ENCODE results near the gene TMEM203. TPM values are rescaled to one million over a fixed set of nuclear protein-coding genes. Genes with fewer than 3 reads are reported as not detected.

Gene TMEM203
- total RNA-seq, 1 donor from 2014 or later = 26.6 TPM

GRCh38 chr9:137189297-137190295, 15.9 kb downstream of the TMEM203 start:
- H3K4me3 ChIP-seq = peak overlapping the region; percentile 98
- ATAC-seq = no peak
- no peaks in the 10 kb centered on the region for H3K27me3 ChIP-seq (ENCODE audit: low read depth)
- no peaks in the 10 kb centered on the region for H3K9me3 ChIP-seq
- intact Hi-C loops (cut with DNase I) = no loop called here
- no peak for DNase-seq
- peaks cover 51% of the 10 kb centered on the region for H3K36me3 ChIP-seq
- peak overlapping the region; percentile 97 for H3K27ac ChIP-seq
- no peak for TF ChIP-seq CTCF (IDR thresholded peaks at IDR 0.05)
- peaks cover 57% of the 10 kb centered on the region for H3K4me1 ChIP-seq

- ATAC-seq (peak; percentile 94 to 95), DNase-seq (peak; percentile 95)
- Histone ChIP-seq H3K36me3 (peaks cover 55% of the 10 kb centered on the region), H3K9me3 (no peaks in the 10 kb centered on the region), H3K27me3 (ENCODE audit: low read depth) (no peaks in the 10 kb centered on the region), H3K4me1 (peaks cover 51% of the 10 kb centered on the region), H3K27ac (peak within 1 kb of the TSS; percentile 97), H3K4me3 (peak within 1 kb of the TSS; percentile 98)
- TF ChIP-seq CTCF (IDR thresholded peaks at IDR 0.05) = no peak
- intact Hi-C loops (cut with DNase I) = no loop called here
These were observed 16.8 kb downstream of the TMEM203 start, which contains the start of the genes ANAPC2 and SSNA1 for GRCh38 chr9:137188490-137189296. ANAPC2 (minus strand) TSS chr9:137188560; CDS start chr9:137188532, 28 bp downstream. SSNA1 (plus strand) TSS chr9:137188676; CDS start chr9:137188727, 51 bp downstream.

- peaks cover 61% of the 10 kb centered on the region for H3K36me3 ChIP-seq
- ATAC-seq (peak in 1 of 2 donors; percentile 27), DNase-seq (no peak)
- H3K4me1 ChIP-seq = peaks cover 51% of the 10 kb centered on the region
- intact Hi-C loops (cut with DNase I) = no loop called here
- no peak for TF ChIP-seq CTCF (IDR thresholded peaks at IDR 0.05)
- H3K4me3 ChIP-seq = peak overlapping the region; percentile 98
- H3K9me3 ChIP-seq = no peaks in the 10 kb centered on the region
- H3K27me3 ChIP-seq (ENCODE audit: low read depth) = no peaks in the 10 kb centered on the region
- peak overlapping the region; percentile 97 for H3K27ac ChIP-seq
These were observed 17.4 kb downstream of the TMEM203 start for GRCh38 chr9:137188086-137188489.

DNA sequence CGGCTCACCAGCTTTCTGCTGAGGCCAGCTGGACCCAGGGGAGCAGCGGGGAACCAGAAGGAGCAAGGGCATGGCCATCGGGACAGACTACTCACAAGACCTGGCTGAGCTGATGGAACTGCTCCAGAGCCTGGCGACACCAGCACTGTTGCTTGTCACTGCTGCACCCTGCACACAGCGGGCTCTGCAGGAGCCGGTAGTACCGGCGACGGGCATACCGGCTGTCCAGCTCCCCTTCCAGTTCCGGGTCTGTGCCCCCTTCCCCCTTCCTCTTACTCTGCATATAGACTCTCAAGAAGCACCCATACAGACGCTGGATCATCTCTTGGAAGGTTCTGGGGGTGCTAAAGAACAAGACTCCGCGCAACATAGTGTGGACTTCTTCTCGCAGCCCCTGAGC, 18.1 kb downstream of the TMEM203 start:
- H3K4me3 ChIP-seq = peak overlapping the region; percentile 98
- H3K27me3 ChIP-seq (ENCODE audit: low read depth) = no peaks in the 10 kb centered on the region
- ATAC-seq (no peak), DNase-seq (no peak)
- H3K4me1 ChIP-seq = peaks cover 51% of the 10 kb centered on the region
- no peaks in the 10 kb centered on the region for H3K9me3 ChIP-seq
- no peak for TF ChIP-seq CTCF (IDR thresholded peaks at IDR 0.05)
- peaks cover 68% of the 10 kb centered on the region for H3K36me3 ChIP-seq
- intact Hi-C loops (cut with DNase I) = no loop called here
- H3K27ac ChIP-seq = no peak overlapping the region

DNA sequence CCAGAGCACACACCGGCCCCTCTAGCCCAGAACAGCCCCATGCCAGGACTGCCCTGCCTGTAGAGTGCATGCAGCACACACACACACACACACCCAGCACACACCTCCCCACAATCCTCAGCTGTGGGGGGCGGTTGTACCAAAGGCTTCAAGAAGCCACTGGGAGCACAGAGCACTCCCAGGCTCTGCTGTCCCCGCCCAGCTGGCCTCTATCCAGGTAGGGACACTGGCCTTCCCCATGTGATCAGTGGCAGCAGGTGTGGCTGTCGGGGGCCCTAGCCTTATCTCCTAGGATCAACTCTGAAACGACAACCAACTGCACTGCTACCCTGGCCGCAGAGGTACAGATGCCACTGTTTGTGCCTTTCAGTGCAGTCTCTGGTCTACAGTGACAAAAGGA, 19.1 kb downstream of the TMEM203 start:
- H3K4me3 ChIP-seq = no peak overlapping the region
- intact Hi-C loops (cut with DNase I) = no loop called here

More for the DNA sequence above, 19.1 kb downstream of the TMEM203 start:
- no peaks in the 10 kb centered on the region for H3K27me3 ChIP-seq (ENCODE audit: low read depth)
- peaks cover 69% of the 10 kb centered on the region for H3K36me3 ChIP-seq
- H3K4me1 ChIP-seq = peaks cover 51% of the 10 kb centered on the region
- no peak overlapping the region for H3K27ac ChIP-seq
- no peak for TF ChIP-seq CTCF (IDR thresholded peaks at IDR 0.05)
- ATAC-seq (no peak), DNase-seq (no peak)
- H3K9me3 ChIP-seq = no peaks in the 10 kb centered on the region

Data from lower lobe of right lung (tissue), 2 donors.